ENCODE data around the gene MT1E.
"Not testable (repeated sequence)": the region's sequence is repeated elsewhere in the genome, so short reads cannot be mapped to it uniquely, and the experiment has no call there.

DNA sequence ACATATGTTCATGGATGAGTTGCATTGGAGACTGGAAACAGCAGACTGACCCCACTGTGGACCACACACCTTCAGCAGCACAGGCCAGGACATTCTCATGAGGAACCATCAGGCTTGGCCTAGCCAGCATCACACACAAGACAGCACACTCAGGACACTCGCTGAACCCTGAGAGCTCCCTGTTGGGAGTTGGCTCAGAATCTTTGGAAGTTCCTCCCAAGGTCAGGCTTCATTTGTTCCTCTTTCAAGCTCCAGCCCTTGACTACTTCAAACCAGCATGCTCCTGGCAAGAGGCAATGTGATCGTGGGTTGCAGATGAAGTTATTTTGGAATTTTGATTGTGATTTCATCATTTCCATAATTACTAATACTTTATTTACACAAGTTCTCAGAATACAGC lies 46.1 kb downstream of the MT1E start:
- TF ChIP-seq, protein P1, sequence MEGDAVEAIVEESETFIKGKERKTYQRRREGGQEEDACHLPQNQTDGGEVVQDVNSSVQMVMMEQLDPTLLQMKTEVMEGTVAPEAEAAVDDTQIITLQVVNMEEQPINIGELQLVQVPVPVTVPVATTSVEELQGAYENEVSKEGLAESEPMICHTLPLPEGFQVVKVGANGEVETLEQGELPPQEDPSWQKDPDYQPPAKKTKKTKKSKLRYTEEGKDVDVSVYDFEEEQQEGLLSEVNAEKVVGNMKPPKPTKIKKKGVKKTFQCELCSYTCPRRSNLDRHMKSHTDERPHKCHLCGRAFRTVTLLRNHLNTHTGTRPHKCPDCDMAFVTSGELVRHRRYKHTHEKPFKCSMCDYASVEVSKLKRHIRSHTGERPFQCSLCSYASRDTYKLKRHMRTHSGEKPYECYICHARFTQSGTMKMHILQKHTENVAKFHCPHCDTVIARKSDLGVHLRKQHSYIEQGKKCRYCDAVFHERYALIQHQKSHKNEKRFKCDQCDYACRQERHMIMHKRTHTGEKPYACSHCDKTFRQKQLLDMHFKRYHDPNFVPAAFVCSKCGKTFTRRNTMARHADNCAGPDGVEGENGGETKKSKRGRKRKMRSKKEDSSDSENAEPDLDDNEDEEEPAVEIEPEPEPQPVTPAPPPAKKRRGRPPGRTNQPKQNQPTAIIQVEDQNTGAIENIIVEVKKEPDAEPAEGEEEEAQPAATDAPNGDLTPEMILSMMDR (conservative IDR thresholded peaks at IDR 0.05; ENCODE audit: low read depth, low read length) = not testable (repeated sequence)
- TF ChIP-seq EZH2 (IDR thresholded peaks at IDR 0.05; ENCODE audit: low read length, unreplicated experiment); EZH2phosphoT487 (IDR thresholded peaks at IDR 0.05; ENCODE audit: borderline replicate concordance, low read length): not testable (repeated sequence)

Measured in PC-3 (cell line).